ENCODE measurements around the gene ALOXE3. TPM values are rescaled to one million over a fixed set of nuclear protein-coding genes. Genes with fewer than 3 reads are reported as not detected.
A peak's percentile ranks its signal among the peaks of the same experiment; 100 is the strongest.

ALOXE3 gene
- polyA plus RNA-seq, 3 donors: not detected

DNA sequence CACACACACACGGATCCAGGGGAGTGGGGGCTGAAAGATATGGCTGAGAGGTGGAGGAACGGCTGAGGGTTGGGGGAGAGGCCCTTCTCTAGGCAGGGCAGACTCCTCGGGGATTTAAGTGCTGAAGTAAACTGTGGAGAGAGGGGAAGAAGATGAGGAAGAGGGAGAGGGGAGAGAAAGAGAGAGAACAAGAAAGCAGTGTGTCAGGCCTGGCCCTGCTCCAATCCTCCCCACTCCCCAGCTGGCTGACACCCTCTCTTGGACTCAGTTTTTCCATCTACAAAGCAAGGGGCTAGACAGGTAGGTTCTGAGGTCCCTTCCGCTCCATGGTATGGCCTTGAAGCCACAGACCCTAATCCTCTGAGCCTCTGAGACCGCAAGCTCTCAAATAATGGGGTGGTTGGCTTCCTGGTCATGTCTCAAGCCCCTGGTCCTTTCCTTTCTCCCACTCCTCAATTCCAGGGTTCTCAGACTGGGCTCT is 42.5 kb upstream of the ALOXE3 start:
- peaks cover 59% of the 10 kb centered on the region for H3K4me1 Mint-ChIP-seq
- no CpG with 5 or more reads among the region's 5 CpGs for WGBS (ENCODE audit: insufficient coverage)

GRCh38 chr17:8160224-8160577 is 41.9 kb upstream of the ALOXE3 start:
- Mint-ChIP-seq H3K27ac (peak overlapping the region in 3 of 7 donors; percentile 53 to 90 (median 85)), H3K9me3 (peaks cover 0 to 2% (median 0%) of the 10 kb centered on the region in 7 donors), H3K4me1 (peaks cover 59% of the 10 kb centered on the region), H3K27me3 (ENCODE audit: low read depth in 3 of 3) (no peaks in the 10 kb centered on the region), H3K4me3 (no peak overlapping the region), H3K36me3 (peaks cover 27 to 30% of the 10 kb centered on the region in 2 donors)
- peaks cover 61 to 87% of the 10 kb centered on the region in 2 donors for H3K4me1 ChIP-seq (ENCODE audit: control insufficient read depth in 1 of 2, insufficient read depth in 2 of 2, low read length in 2 of 2)
- H3K36me3 ChIP-seq (replicated peaks in 1 of 2; ENCODE audit: control insufficient read depth in 1 of 2, insufficient read depth in 2 of 2, low read length in 2 of 2): peaks cover 19 to 26% of the 10 kb centered on the region in 2 donors
- H3K9ac ChIP-seq (ENCODE audit: insufficient read depth, low read length, poor library complexity, severe bottlenecking): no peak overlapping the region
- H2AFZ ChIP-seq (ENCODE audit: insufficient read depth, low read depth, low read length, poor library complexity, severe bottlenecking): no peak overlapping the region
- H3K4me3 ChIP-seq (replicated peaks in 1 of 3; ENCODE audit: low read depth in 2 of 3, low read length in 3 of 3): no peak overlapping the region
- WGBS (ENCODE audit: insufficient coverage): 43% methylated on average over 2 of the region's 4 CpGs
- H4K20me1 ChIP-seq (ENCODE audit: insufficient read depth, low read length): peaks cover 9% of the 10 kb centered on the region
- peaks cover 36% of the 10 kb centered on the region for H3K79me2 ChIP-seq (ENCODE audit: insufficient read depth, low read length)
- intact Hi-C loops (cut with micrococcal nuclease): loop anchor here in 1 of 2 donors (5.0 kb wide), 1 partner anchor 33 kb away; no protein-coding TSS in a partner anchor
- no peaks in the 10 kb centered on the region for H3K27me3 ChIP-seq (ENCODE audit: control insufficient read depth in 2 of 2, insufficient read depth in 2 of 2, low read length in 2 of 2)
- H3K4me2 ChIP-seq (replicated peaks; ENCODE audit: extremely low read depth, low read length, poor library complexity, severe bottlenecking): peak overlapping the region; percentile 6
- TF ChIP-seq CTCF (IDR thresholded peaks at IDR 0.05): no peak
- DNase-seq: no peak
- no peaks in the 10 kb centered on the region for H3K9me3 ChIP-seq (replicated peaks in 1 of 2; ENCODE audit: control insufficient read depth in 1 of 2, insufficient read depth in 1 of 2, low read length in 2 of 2)
- H3K27ac ChIP-seq (ENCODE audit: low read depth in 1 of 2, low read length in 2 of 2): peak overlapping the region in 1 of 2 donors; percentile 0

More for the DNA sequence above, 42.5 kb upstream of the ALOXE3 start:
- H3K79me2 ChIP-seq (ENCODE audit: insufficient read depth, low read length): peaks cover 31% of the 10 kb centered on the region
- peak overlapping the region; percentile 71 to 82 for H3K4me3 Mint-ChIP-seq
- peaks cover 56 to 81% of the 10 kb centered on the region in 2 donors for H3K4me1 ChIP-seq (ENCODE audit: control insufficient read depth in 1 of 2, insufficient read depth in 2 of 2, low read length in 2 of 2)
- DNase-seq: no peak
- peak overlapping the region; percentile 86 for H3K4me2 ChIP-seq (replicated peaks; ENCODE audit: extremely low read depth, low read length, poor library complexity, severe bottlenecking)
- TF ChIP-seq CTCF (IDR thresholded peaks at IDR 0.05): no peak
- H3K9ac ChIP-seq (ENCODE audit: insufficient read depth, low read length, poor library complexity, severe bottlenecking): no peak overlapping the region
- H3K9me3 Mint-ChIP-seq: no peaks in the 10 kb centered on the region
- peaks cover 3% of the 10 kb centered on the region for H4K20me1 ChIP-seq (ENCODE audit: insufficient read depth, low read length)
- no peaks in the 10 kb centered on the region for H3K27me3 Mint-ChIP-seq (ENCODE audit: low read depth in 3 of 3)
- H3K27ac Mint-ChIP-seq: peak overlapping the region in 6 of 7 donors; percentile 50 to 91 (median 82)
- H3K27me3 ChIP-seq (ENCODE audit: control insufficient read depth in 2 of 2, insufficient read depth in 2 of 2, low read length in 2 of 2): no peaks in the 10 kb centered on the region
- peak overlapping the region; percentile 21 to 94 for H3K27ac ChIP-seq (ENCODE audit: low read depth in 1 of 2, low read length in 2 of 2)
- peak overlapping the region in 1 of 3 experiments; percentile 98 for H3K4me3 ChIP-seq (replicated peaks in 1 of 3; ENCODE audit: low read depth in 2 of 3, low read length in 3 of 3)
- no peak overlapping the region for H2AFZ ChIP-seq (ENCODE audit: insufficient read depth, low read depth, low read length, poor library complexity, severe bottlenecking)
- no peaks in the 10 kb centered on the region for H3K9me3 ChIP-seq (replicated peaks in 1 of 2; ENCODE audit: control insufficient read depth in 1 of 2, insufficient read depth in 1 of 2, low read length in 2 of 2)
- intact Hi-C loops (cut with micrococcal nuclease): loop anchor here in 1 of 2 donors (5.0 kb wide), 1 partner anchor 33 kb away; no protein-coding TSS in a partner anchor
- H3K36me3 ChIP-seq (replicated peaks in 1 of 2; ENCODE audit: control insufficient read depth in 1 of 2, insufficient read depth in 2 of 2, low read length in 2 of 2): peaks cover 19 to 26% of the 10 kb centered on the region in 2 donors
- H3K36me3 Mint-ChIP-seq: peaks cover 23 to 30% of the 10 kb centered on the region in 2 donors
